Right cardiac atrium (tissue), 5 donors: ENCODE data around the gene CHM. TPM values are rescaled to one million over a fixed set of nuclear protein-coding genes. Genes with fewer than 3 reads are reported as not detected.
A peak's percentile ranks its signal among the peaks of the same experiment; 100 is the strongest.
"Not testable (repeated sequence)": the region's sequence is repeated elsewhere in the genome, so short reads cannot be mapped to it uniquely, and the experiment has no call there.

Source experiments
- ATAC-seq, 2 donors: fragments of 200-7000 bp; cut with Tn5 transposase; one replicate each; pipeline versions ENCODE4 v1.8.0 to v1.9.1; 2020; ENCODE audit warnings: moderate library complexity in 2 of 2, mild to moderate bottlenecking in 1 of 2
- DNase-seq, 3 donors: peaks; one replicate each; pipeline ENCODE4 v3.0.0-alpha.2; 2020
- H3K27ac ChIP-seq: one replicate; pipeline ENCODE4 v1.5.1; 2013; ENCODE audit warnings: mild to moderate bottlenecking, low read length, control low read depth, moderate library complexity
- H3K27me3 ChIP-seq: one replicate; pipeline ENCODE4 v1.6.1; 2013; ENCODE audit not compliant: control insufficient read depth, insufficient read depth
- H3K4me1 ChIP-seq: one replicate; pipeline ENCODE4 v1.6.1; 2013; ENCODE audit warnings: low read length; ENCODE audit not compliant: control insufficient read depth, insufficient read depth
- H3K4me3 ChIP-seq: one replicate; pipeline ENCODE4 v1.5.1; 2013; ENCODE audit warnings: low read length, control low read depth
- H3K9me3 ChIP-seq: one replicate; pipeline ENCODE4 v1.6.1; 2013; ENCODE audit warnings: low read length; ENCODE audit not compliant: control insufficient read depth
- WGBS: extraction: QIAGEN DNeasy Blood & Tissue Kit; methylation state at CpG from one replicate; pipeline ENCODE4 v1.1.7; 2013; 5-methylcytosine and 5-hydroxymethylcytosine counted together
- intact Hi-C, 4 donors: fragments of 100-400 bp; cut with DNase I; formaldehyde crosslinking; loops; one replicate each; pipeline versions ENCODE4 v1.11.0 to v1.14.0; 2022 to 2023
- polyA plus RNA-seq: library from polyadenylated mRNA; stranded (reverse); fragments of 200-250 nt; gene quantifications from one replicate; pipeline ENCODE4 v1.2.3, GENCODE V29; 2013
- total RNA-seq, 4 donors: library from RNA; stranded (reverse); fragmentation: NEBNext Ultra II Directional; extraction: Animal tissue kit (Norgen Biotek cat#: 25700); gene quantifications; one replicate each; pipeline ENCODE4 v1.2.1, GENCODE V29; 2021
- donor health status: healthy with polysubstance abuse.
- donor health status: DM: no; HTN: yes; CAD: no.
- donor health status: DM: no; HTN: no; CAD: no.
- donor health status: DM: no; HTN: yes; CAD: no; lungs with severe emphysema.
- donor health status: DM: yes; HTN: yes; CAD: no.

CHM gene
- total and polyA plus RNA-seq, 5 donors: 7.1 to 15.6 (median 14.3) TPM

GRCh38 chrX:86023811-86024210, 23.5 kb downstream of the CHM start:
- no peak for ATAC-seq
- H3K27me3 ChIP-seq: no peaks in the 10 kb centered on the region
- no peak overlapping the region for H3K27ac ChIP-seq
- H3K4me1 ChIP-seq: no peaks in the 10 kb centered on the region
- intact Hi-C loops: no loop called here
- no peak for DNase-seq
- no peak overlapping the region for H3K4me3 ChIP-seq
- no peaks in the 10 kb centered on the region for H3K9me3 ChIP-seq

GRCh38 chrX:86021652-86022289, 25.6 kb downstream of the CHM start:
- H3K4me1 ChIP-seq: no peaks in the 10 kb centered on the region
- H3K27ac ChIP-seq: no peak overlapping the region
- no peak for DNase-seq
- no peak overlapping the region for H3K4me3 ChIP-seq
- H3K9me3 ChIP-seq: no peaks in the 10 kb centered on the region
- ATAC-seq: no peak
- intact Hi-C loops: no loop called here
- no peaks in the 10 kb centered on the region for H3K27me3 ChIP-seq

- Histone ChIP-seq H3K27me3 (no peaks in the 10 kb centered on the region), H3K4me3 (no peak overlapping the region), H3K9me3 (no peaks in the 10 kb centered on the region), H3K4me1 (no peaks in the 10 kb centered on the region), H3K27ac (no peak overlapping the region)
- DNase-seq (no peak), ATAC-seq (no peak)
- intact Hi-C loops: no loop called here
- WGBS: 94% methylated on average over 4 of the region's 4 CpGs
Observed at GRCh38 chrX:86016139-86016538, 31.2 kb downstream of the CHM start.

GRCh38 chrX:86014959-86015358, 32.4 kb downstream of the CHM start:
- H3K27ac ChIP-seq, H3K27me3 ChIP-seq, DNase-seq, ATAC-seq, H3K4me3 ChIP-seq, intact Hi-C loops, H3K9me3 ChIP-seq, H3K4me1 ChIP-seq: not testable (repeated sequence)
- 90% methylated on average over 4 of the region's 4 CpGs for WGBS

GRCh38 chrX:86014421-86014820, 32.9 kb downstream of the CHM start:
- H3K27ac ChIP-seq: no peak overlapping the region
- H3K27me3 ChIP-seq: no peaks in the 10 kb centered on the region
- H3K4me3 ChIP-seq: no peak overlapping the region
- intact Hi-C loops: no loop called here
- no peak for DNase-seq
- H3K9me3 ChIP-seq: no peaks in the 10 kb centered on the region
- no peaks in the 10 kb centered on the region for H3K4me1 ChIP-seq
- ATAC-seq: no peak
- WGBS: 86% methylated on average over 5 of the region's 5 CpGs

GRCh38 chrX:86013792-86014191, 33.6 kb downstream of the CHM start:
- ATAC-seq: no peak
- no peak for DNase-seq
- Histone ChIP-seq H3K27me3 (no peaks in the 10 kb centered on the region), H3K4me1 (no peaks in the 10 kb centered on the region), H3K4me3 (no peak overlapping the region), H3K9me3 (no peaks in the 10 kb centered on the region), H3K27ac (no peak overlapping the region)
- intact Hi-C loops: no loop called here
- 89% methylated on average over 3 of the region's 3 CpGs for WGBS

- Histone ChIP-seq H3K4me3 (no peak overlapping the region), H3K4me1 (no peaks in the 10 kb centered on the region), H3K27ac (no peak overlapping the region), H3K27me3 (no peaks in the 10 kb centered on the region), H3K9me3 (no peaks in the 10 kb centered on the region)
- ATAC-seq (no peak), DNase-seq (no peak)
- WGBS: 100% methylated on average over 1 of the region's 1 CpG
- intact Hi-C loops: no loop called here
Observed at GRCh38 chrX:86012188-86012587, 35.2 kb downstream of the CHM start.

- H3K27ac ChIP-seq, H3K9me3 ChIP-seq, H3K4me3 ChIP-seq, intact Hi-C loops, H3K4me1 ChIP-seq, DNase-seq, H3K27me3 ChIP-seq, ATAC-seq: not testable (repeated sequence)
- WGBS: 90% methylated on average over 1 of the region's 1 CpG
Observed at GRCh38 chrX:86009803-86010202, 37.6 kb downstream of the CHM start.

GRCh38 chrX:86007891-86008290, 39.5 kb downstream of the CHM start:
- H3K9me3 ChIP-seq, H3K27me3 ChIP-seq, DNase-seq, H3K4me3 ChIP-seq, intact Hi-C loops, ATAC-seq, H3K27ac ChIP-seq, H3K4me1 ChIP-seq: not testable (repeated sequence)
- WGBS: 95% methylated on average over 3 of the region's 4 CpGs

GRCh38 chrX:86002076-86002896, 45.1 kb downstream of the CHM start:
- no peak overlapping the region for H3K27ac ChIP-seq
- intact Hi-C loops: no loop called here
- WGBS: 68% methylated on average over 12 of the region's 12 CpGs
- no peak overlapping the region for H3K4me3 ChIP-seq
- peaks cover 2% of the 10 kb centered on the region for H3K4me1 ChIP-seq
- ATAC-seq: no peak
- H3K27me3 ChIP-seq: no peaks in the 10 kb centered on the region
- DNase-seq: peak in 2 of 3 donors; percentile 31 to 43
- no peaks in the 10 kb centered on the region for H3K9me3 ChIP-seq

- Histone ChIP-seq H3K27me3 (no peaks in the 10 kb centered on the region), H3K4me3 (no peak overlapping the region), H3K4me1 (peaks cover 2% of the 10 kb centered on the region), H3K9me3 (no peaks in the 10 kb centered on the region), H3K27ac (no peak overlapping the region)
- ATAC-seq: no peak
- intact Hi-C loops: no loop called here
- DNase-seq: no peak
Observed at GRCh38 chrX:85998954-85999353, 48.4 kb downstream of the CHM start.
